Ishikawa (cell line): Measurements from ENCODE around the gene GALNT14.

Source experiments
- EGR1 ChIP-seq: IDR thresholded peaks from 2 replicates; pipeline ENCODE4 v1.6.1; 2012
- EP300 ChIP-seq: IDR thresholded peaks from 2 replicates; pipeline ENCODE4 v1.6.1; 2012; ENCODE audit warnings: borderline replicate concordance
- NFIC ChIP-seq: IDR thresholded peaks from 2 replicates; pipeline ENCODE4 v1.6.1; 2012
- YY1 ChIP-seq: IDR thresholded peaks from 2 replicates; pipeline ENCODE4 v1.6.1; 2012; ENCODE audit warnings: low read depth

GRCh38 chr2:31079665-31080064 is 58.6 kb downstream of the GALNT14 start:
- no peak for TF ChIP-seq NFIC
- TF ChIP-seq EGR1: no peak
- TF ChIP-seq YY1: no peak
- TF ChIP-seq EP300: no peak
